ENCODE data around the gene PDZRN3.
A peak's percentile ranks its signal among the peaks of the same experiment; 100 is the strongest.

PDZRN3 gene

GRCh38 chr3:73513260-73513659, 111.5 kb downstream of the PDZRN3 start:
- DNase-seq (ENCODE audit: low spot score) = peak; percentile 28

GRCh38 chr3:73511571-73512525, 112.9 kb downstream of the PDZRN3 start:
- DNase-seq (ENCODE audit: low spot score) = no peak

GRCh38 chr3:73510784-73511183, 114.0 kb downstream of the PDZRN3 start:
- no peak for DNase-seq (ENCODE audit: low spot score)

GRCh38 chr3:73510334-73510733, 114.4 kb downstream of the PDZRN3 start:
- DNase-seq (ENCODE audit: low spot score) = no peak

- DNase-seq (ENCODE audit: low spot score) = no peak
These were observed 114.9 kb downstream of the PDZRN3 start for GRCh38 chr3:73509816-73510215.

GRCh38 chr3:73509066-73509465, 115.7 kb downstream of the PDZRN3 start:
- no peak for DNase-seq (ENCODE audit: low spot score)

GRCh38 chr3:73508330-73508954, 116.3 kb downstream of the PDZRN3 start:
- DNase-seq (ENCODE audit: low spot score) = no peak

GRCh38 chr3:73504852-73505251, 119.9 kb downstream of the PDZRN3 start:
- DNase-seq (ENCODE audit: low spot score) = no peak

- no peak for DNase-seq (ENCODE audit: low spot score)
These were observed 120.5 kb downstream of the PDZRN3 start for GRCh38 chr3:73504239-73504638.

- no peak for DNase-seq (ENCODE audit: low spot score)
These were observed 121.0 kb downstream of the PDZRN3 start for GRCh38 chr3:73503781-73504180.

- DNase-seq (ENCODE audit: low spot score) = peak; percentile 23
These were observed 121.8 kb downstream of the PDZRN3 start for GRCh38 chr3:73502609-73503583.

- no peak for DNase-seq (ENCODE audit: low spot score)
These were observed 124.4 kb downstream of the PDZRN3 start for GRCh38 chr3:73500321-73500720.

GRCh38 chr3:73499787-73500186, 125.0 kb downstream of the PDZRN3 start:
- no peak for DNase-seq (ENCODE audit: low spot score)

GRCh38 chr3:73498764-73499622, 125.7 kb downstream of the PDZRN3 start:
- DNase-seq (ENCODE audit: low spot score) = no peak

- DNase-seq (ENCODE audit: low spot score) = no peak
These were observed 126.9 kb downstream of the PDZRN3 start for GRCh38 chr3:73497646-73498406.

GRCh38 chr3:73493543-73494308, 131.0 kb downstream of the PDZRN3 start:
- no peak for DNase-seq (ENCODE audit: low spot score)

- no peak for DNase-seq (ENCODE audit: low spot score)
These were observed 132.6 kb downstream of the PDZRN3 start for GRCh38 chr3:73492186-73492585.

GRCh38 chr3:73491287-73491662, 133.5 kb downstream of the PDZRN3 start:
- DNase-seq (ENCODE audit: low spot score) = no peak

GRCh38 chr3:73490453-73491286, 134.1 kb downstream of the PDZRN3 start:
- DNase-seq (ENCODE audit: low spot score) = no peak
